Fibroblast of gingiva (primary cell): ENCODE results near the gene NRROS.

Experiments
- DNase-seq: peaks from one replicate; pipeline ENCODE4 v3.0.0-alpha.2; 2011; ENCODE audit warnings: low read depth

NRROS gene

DNA sequence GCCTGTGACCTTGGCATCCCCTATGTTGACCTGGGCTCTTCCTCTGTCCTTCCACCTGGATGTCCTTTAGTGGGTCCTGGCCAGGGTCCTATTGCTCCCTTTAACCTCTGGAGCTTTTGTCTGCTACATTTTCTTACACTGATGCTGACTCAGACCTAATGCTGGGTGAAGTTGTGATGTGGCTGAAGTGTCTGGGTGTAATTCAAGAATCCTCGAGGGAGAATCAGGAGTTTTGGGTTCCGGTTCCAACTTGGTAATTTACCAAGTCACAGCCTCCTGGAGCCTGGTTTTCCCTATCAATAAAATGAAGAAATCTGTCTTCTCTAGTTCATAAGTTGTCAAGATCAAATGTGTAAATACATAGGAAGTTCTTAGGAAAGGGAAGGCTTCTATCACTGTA is 46.9 kb downstream of the NRROS start:
- DNase-seq = peak; percentile 46

DNA sequence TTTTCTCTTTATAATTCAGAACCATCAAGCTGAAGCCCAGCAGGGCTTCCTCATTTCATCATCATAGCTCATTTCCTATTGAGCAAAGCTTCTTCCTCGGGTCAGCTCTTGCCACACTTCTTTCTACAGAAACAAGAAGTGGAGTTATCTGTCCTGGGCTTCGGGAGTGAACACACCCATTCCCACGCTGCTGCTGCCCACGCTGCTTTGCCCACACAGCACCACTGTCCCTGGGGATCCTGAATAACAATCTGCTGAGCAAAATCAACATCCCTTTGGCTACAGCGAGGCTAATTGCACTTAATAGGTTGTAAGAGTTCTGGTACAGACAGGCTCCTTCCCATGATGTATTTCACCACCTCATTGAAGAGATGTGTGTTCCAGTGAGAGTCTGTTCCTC is 48.9 kb downstream of the NRROS start:
- DNase-seq = peak; percentile 94

DNA sequence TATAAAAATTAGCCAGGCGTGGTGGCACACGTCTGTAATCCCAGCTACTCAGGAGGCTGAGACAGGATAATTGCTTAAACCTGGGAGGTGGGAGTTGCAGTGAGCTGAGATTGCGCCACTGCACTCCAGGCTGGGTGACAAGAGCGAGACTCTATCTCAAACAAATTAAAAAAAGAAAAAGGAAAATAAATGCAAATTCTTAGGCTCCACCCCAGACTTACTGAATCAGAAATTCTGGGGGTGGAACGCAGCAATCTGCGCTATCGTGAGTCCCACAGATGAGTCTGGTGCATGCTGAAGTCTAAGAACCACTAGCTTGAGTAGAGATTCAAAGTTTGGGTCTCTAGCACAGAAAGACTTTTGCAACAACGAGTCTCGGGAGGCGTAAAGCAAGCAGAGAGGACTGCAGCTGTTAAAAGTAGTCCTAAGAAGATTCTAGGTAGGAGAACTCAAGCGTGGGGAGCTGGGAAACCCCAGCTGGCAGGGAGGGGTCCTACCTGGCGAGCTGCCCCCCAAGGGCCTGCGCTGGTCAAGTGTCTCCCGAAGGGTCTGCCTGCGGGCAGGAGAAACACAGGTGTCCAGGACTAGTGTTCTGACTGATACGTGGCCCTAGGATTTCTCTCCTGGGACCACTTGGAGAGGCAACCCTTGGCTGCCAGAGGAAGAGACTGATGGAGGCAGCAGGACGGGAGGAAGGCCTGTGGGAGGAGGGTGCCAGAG is 50.6 kb downstream of the NRROS start:
- DNase-seq = no peak

DNA sequence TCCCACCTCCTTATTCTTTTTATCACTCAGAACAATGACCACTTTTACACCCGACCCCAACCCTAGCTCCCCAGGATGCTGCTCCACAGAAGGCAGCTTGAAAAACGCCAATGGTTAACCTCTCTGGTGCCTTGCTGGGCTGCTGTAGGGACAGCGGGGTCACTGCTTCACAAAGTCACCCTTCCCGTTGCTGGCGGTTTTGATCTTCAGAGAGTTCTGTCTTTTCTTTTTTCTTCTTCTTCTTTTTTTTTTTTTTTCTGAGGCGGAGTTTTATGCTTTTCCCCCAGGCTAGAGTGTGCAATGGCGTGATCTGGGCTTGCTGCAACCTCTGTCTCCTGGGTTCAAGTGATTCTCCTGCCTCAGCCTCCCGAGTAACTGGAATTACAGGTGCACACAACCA is 51.9 kb downstream of the NRROS start:
- DNase-seq = no peak

DNA sequence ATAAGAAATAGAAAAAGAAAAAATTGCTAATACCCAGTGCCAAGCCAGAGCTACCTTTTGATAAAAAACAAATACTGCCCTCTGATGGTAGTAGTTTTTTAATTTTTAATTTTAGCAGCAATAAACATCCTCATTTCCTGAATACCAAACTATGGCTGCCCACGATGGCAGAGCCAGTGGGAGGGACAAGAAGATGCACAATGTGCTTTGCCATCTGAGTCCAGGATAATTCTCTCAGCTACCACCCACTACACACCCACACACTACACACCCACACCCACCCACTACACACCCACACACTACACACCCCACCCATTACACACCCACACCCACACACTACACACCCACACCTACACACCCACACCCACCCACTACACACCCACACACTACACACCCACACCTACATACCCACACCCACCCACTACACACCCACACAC is 54.7 kb downstream of the NRROS start:
- DNase-seq = peak; percentile 24

DNA sequence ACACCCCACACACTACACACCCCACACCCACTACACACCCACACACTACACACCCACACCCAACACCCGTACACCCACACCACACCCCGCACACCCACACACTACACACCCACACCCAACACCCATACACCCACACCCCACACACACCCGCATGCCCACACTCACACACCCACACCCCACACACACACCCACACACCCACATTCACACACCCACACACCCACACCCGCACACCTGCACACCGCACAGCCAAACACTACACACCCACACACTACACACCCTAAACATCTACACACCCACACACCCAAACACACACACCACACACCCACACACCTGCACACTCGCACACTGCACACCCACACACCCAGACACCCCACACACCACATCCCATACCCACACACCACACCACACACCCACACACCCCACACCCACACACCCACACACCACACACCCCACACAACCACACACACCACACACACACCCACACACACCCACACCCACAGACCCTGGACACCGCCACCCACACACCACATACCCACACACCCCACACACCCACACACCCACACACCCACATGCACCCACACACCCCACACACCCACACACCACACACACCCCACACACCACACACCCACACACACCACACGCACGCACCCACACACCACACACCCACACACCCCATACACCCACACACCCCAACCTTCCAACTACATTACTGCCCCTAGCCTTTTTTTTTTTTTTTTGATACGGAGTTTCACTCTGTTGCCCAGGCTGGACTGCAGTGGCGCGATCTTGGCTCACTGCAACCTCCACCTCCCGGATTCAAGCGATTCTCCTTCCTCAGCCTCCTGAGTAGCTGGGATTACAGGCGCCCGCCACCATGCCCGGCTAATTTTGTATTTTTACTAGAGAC is 55.7 kb downstream of the NRROS start:
- no peak for DNase-seq

DNA sequence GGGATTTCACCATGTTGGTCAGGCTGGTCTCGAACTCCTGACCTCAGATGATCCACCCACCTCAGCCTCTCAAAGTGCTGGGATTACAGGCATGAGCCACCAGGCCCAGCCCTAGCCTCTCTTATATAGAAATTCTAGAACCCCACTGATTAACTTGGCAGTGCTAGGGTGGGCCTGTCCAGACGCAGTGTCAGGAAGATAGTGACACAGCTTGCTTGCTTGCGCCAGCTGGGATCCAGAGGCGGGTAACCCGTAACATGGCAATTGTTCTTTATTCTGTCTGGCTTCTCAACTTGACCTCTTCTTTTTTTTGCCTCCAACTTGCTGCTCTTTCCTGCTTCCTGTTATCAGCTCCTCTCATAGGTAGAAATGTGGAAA is 56.3 kb downstream of the NRROS start:
- no peak for DNase-seq

DNA sequence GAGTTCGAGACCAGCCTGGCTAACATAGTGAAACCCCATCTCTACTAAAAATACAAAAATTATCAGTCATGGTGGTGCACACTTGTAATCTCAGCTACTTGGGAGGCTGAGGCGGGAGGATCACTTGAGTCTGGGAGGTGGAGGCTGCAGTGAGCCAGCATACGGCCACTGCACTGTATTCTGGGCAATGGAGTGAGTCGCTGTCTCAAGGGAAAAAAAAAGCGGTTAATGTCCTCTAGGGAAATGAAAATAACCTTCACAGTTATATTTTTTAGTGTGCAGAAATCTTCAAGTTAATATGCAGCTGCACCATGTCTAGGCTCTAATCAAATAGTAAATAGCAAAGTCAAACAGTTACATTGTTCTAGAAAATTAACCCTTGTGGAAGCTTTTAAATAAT is 57.8 kb downstream of the NRROS start:
- no peak for DNase-seq

DNA sequence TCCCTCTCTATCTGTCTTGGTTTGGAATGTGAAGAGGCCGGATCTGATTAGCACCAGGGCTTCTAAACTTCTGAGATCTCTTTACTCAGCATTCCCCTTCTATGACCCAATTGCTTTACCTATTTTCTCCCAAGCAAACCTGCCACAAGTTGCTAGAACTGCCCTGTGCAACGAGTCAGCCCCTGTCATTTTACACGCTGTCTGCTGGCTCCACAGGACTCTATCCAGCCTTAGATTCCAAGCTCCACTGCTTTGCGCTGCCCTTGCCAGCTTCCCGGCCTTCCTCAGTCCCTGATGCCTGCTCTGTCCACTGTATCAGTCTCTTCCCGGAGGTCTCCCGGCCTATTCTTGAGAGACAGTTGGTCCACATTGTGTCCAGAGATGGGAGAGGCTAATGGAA is 60.3 kb downstream of the NRROS start:
- no peak for DNase-seq

DNA sequence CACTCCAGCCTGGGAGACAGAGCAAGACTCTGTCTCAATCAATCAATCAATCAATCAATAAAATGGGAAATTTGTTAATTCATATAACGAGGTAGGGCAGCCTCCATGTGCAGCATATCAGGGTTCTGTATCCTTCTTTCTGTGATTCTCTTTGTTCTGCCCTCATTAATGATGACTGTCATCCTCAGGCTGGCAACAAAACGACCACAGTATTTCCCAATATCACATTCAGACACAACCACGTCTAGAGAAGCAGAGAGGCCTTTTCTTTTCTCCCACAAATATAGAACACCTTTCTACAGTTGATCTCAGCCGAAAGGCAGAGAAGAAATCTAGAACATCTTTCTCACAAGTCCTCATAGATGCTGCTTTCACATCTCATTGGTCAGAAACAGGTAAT is 61.3 kb downstream of the NRROS start:
- no peak for DNase-seq

DNA sequence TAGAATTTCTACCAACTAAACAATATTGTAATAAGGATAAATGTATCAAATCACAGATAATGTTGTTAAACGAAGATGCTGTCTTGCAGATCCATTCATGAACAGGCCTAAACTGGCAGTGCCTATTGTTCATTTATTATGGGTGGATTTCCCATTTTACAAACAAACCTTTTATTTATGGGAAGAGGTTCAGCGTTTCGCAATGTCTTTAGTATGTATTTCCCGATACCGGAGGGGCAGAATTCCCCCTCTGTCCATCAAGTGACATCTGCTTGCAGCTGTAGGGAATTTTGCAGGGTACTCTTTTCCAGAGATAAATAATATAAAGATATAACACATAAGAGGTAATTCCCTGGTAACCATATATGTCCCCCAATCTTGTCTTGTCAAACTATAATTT is 66.8 kb downstream of the NRROS start:
- no peak for DNase-seq

DNA sequence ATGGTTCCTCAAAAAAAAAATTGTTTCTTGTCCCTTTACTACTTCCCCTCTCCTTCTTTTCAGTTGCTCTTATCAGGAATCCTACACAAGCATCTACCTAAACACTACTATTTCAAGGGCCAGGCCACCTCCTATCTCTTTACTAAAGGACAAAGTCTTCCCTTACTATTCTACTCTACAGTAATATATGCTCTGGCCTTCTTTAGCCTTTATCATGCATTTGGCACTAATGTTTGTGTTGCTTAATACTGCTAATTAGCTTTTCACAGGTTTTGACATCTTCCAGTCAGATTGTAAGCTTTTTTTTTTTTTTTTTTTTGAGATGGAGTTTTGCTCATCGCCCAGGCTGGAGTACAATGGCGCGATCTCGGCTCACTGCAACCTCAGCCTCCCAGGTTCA is 67.2 kb downstream of the NRROS start:
- no peak for DNase-seq

DNA sequence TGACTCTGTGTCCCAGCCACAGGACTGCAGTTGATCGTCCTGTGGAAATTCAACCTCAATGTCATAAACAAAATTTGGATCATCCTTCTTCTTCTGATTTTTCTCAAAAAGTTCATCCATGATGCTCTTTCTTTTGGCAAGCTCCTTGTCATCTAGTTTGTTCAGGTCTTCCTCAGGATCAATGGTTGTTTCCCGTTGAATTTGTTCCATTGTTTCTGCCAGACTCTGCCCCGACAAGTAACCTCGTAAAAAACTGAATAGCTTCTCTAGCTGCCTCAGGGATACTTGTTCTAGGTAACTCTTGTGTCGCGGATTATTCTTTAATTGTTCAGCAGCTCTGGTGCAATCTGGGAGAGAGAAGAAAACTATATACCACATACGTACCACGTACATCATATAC is 68.1 kb downstream of the NRROS start:
- DNase-seq = no peak

DNA sequence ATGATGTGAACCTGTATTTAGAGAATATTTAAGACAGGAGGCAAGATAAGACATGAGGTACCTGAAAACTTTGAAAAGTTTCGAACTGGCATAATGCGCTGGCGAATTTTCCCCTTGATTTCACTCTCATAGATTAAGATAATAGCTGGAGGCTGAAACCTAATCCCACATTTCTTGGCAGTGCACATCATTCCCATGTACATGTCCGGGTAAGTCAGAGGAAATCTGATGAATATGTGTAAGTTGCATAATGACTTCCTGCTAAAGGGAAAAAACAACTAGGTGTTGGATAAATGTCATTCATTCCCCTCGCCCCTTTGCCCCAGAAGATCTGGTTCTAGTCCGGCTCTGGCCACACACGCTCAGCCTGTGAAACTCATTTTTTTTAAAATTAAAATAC is 69.0 kb downstream of the NRROS start:
- DNase-seq = no peak
